Gastroesophageal sphincter (tissue), 3 donors: ENCODE results near the gene FNDC10.

Experiments
- CTCF ChIP-seq, 4 experiments: fragments of 200-600 bp in 2 of 4; fragments of 450-650 bp in 2 of 4; sonication (generic) in 1 of 4; IDR thresholded peaks; one replicate each; pipeline ENCODE4 v1.5.1; 2017 to 2019; ENCODE audit warnings: antibody characterized with exemption in 4 of 4, mild to moderate bottlenecking in 2 of 4, moderate library complexity in 2 of 4
- POLR2A ChIP-seq, 2 donors: fragments of 450-650 bp; IDR thresholded peaks; one replicate each; pipeline ENCODE4 v1.6.1; 2017; ENCODE audit warnings: antibody characterized with exemption in 2 of 2, mild to moderate bottlenecking in 2 of 2, moderate library complexity in 1 of 2

GRCh38 chr1:1548591-1548990 lies 51.3 kb downstream of the FNDC10 start:
- TF ChIP-seq CTCF (IDR thresholded peaks at IDR 0.05) = no peak
- no peak for TF ChIP-seq POLR2A (IDR thresholded peaks at IDR 0.05)
